Measurements from ENCODE around the gene SCG2. TPM values are rescaled to one million over a fixed set of nuclear protein-coding genes. Genes with fewer than 3 reads are reported as not detected.

The SCG2 gene
- total and polyA plus RNA-seq, 2 experiments from 2014 or later: under 0.01 to 0.60 TPM

GRCh38 chr2:223606946-223607345 is 4.8 kb upstream of the SCG2 start:
- no peaks in the 10 kb centered on the region for H3K9me3 ChIP-seq (ENCODE audit: low read depth)
- TF ChIP-seq EZH2phosphoT487 (IDR thresholded peaks at IDR 0.05; ENCODE audit: insufficient read depth, low read depth) (no peak), EZH2 (IDR thresholded peaks at IDR 0.05; ENCODE audit: insufficient read depth, poor library complexity, severe bottlenecking) (no peak)
- no peaks in the 10 kb centered on the region for H3K27me3 ChIP-seq (replicated peaks; ENCODE audit: insufficient read depth)
- H3K36me3 ChIP-seq (ENCODE audit: low read depth): no peaks in the 10 kb centered on the region
- H3K4me1 ChIP-seq (ENCODE audit: insufficient read depth): peaks cover 6% of the 10 kb centered on the region; the same call in 1 of the 2 replicates
- WGBS, 2 experiments (ENCODE audit: low coverage in 1 of 2, low lambda C conversion rate in 2 of 2, missing lambda C conversion rate in 2 of 2): 8 to 10% methylated on average over 1 of the region's 1 CpG
- H2AFZ ChIP-seq: no peak overlapping the region
- H3K79me2 ChIP-seq (ENCODE audit: insufficient read depth): no peaks in the 10 kb centered on the region
- no peak overlapping the region for H3K9ac ChIP-seq
- H3K4me3 ChIP-seq: no peak overlapping the region
- H4K20me1 ChIP-seq (ENCODE audit: insufficient read depth): no peaks in the 10 kb centered on the region
- no peak overlapping the region for H3K4me2 ChIP-seq (ENCODE audit: unreplicated experiment)
- no peaks in the 10 kb centered on the region for H3K9me2 ChIP-seq (ENCODE audit: insufficient read depth)
- peaks cover 8% of the 10 kb centered on the region; the same call in 1 of the 2 replicates for H3F3A ChIP-seq (ENCODE audit: insufficient read depth)
- no peak overlapping the region for H3K27ac ChIP-seq
- no peak for DNase-seq
- in situ Hi-C loops (cut with MboI): no loop called here

- Histone ChIP-seq H3K36me3 (ENCODE audit: low read depth) (no peaks in the 10 kb centered on the region), H3K79me2 (ENCODE audit: insufficient read depth) (no peaks in the 10 kb centered on the region), H3K9me3 (ENCODE audit: low read depth) (no peaks in the 10 kb centered on the region), H2AFZ (no peak overlapping the region), H3F3A (ENCODE audit: insufficient read depth) (peaks cover 20% of the 10 kb centered on the region; the same call in 1 of the 2 replicates), H3K4me2 (ENCODE audit: unreplicated experiment) (no peak overlapping the region), H3K4me1 (ENCODE audit: insufficient read depth) (peaks cover 19% of the 10 kb centered on the region), H3K27me3 (replicated peaks; ENCODE audit: insufficient read depth) (no peaks in the 10 kb centered on the region), H3K4me3 (no peak overlapping the region), H3K9me2 (ENCODE audit: insufficient read depth) (no peaks in the 10 kb centered on the region), H3K9ac (no peak overlapping the region), H3K27ac (no peak overlapping the region), H4K20me1 (ENCODE audit: insufficient read depth) (no peaks in the 10 kb centered on the region)
- TF ChIP-seq EZH2 (IDR thresholded peaks at IDR 0.05; ENCODE audit: insufficient read depth, poor library complexity, severe bottlenecking) (no peak), EZH2phosphoT487 (IDR thresholded peaks at IDR 0.05; ENCODE audit: insufficient read depth, low read depth) (no peak)
- DNase-seq: no peak
- in situ Hi-C loops (cut with MboI): no loop called here
- WGBS, 2 experiments (ENCODE audit: low coverage in 1 of 2, low lambda C conversion rate in 2 of 2, missing lambda C conversion rate in 2 of 2): 70 to 74% methylated on average over 2 of the region's 2 CpGs
Observed at GRCh38 chr2:223604231-223604630, 2.1 kb upstream of the SCG2 start.

- H3K9me2 ChIP-seq (ENCODE audit: insufficient read depth): no peaks in the 10 kb centered on the region
- no peaks in the 10 kb centered on the region for H3K27me3 ChIP-seq (replicated peaks; ENCODE audit: insufficient read depth)
- H3K4me2 ChIP-seq (ENCODE audit: unreplicated experiment): peak overlapping the region; percentile 76
- no peaks in the 10 kb centered on the region for H3K79me2 ChIP-seq (ENCODE audit: insufficient read depth)
- DNase-seq: no peak
- H3K9ac ChIP-seq: no peak overlapping the region
- peaks cover 28% of the 10 kb centered on the region for H3K4me1 ChIP-seq (ENCODE audit: insufficient read depth)
- H3F3A ChIP-seq (ENCODE audit: insufficient read depth): peaks cover 27% of the 10 kb centered on the region; the same call in 1 of the 2 replicates
- in situ Hi-C loops (cut with MboI): no loop called here
- no peaks in the 10 kb centered on the region for H4K20me1 ChIP-seq (ENCODE audit: insufficient read depth)
- H3K27ac ChIP-seq: no peak overlapping the region
- WGBS, 2 experiments (ENCODE audit: low coverage in 1 of 2, low lambda C conversion rate in 2 of 2, missing lambda C conversion rate in 2 of 2): 84 to 87% methylated on average over 2 of the region's 2 CpGs
- no peaks in the 10 kb centered on the region for H3K9me3 ChIP-seq (ENCODE audit: low read depth)
- no peak overlapping the region for H2AFZ ChIP-seq
- TF ChIP-seq EZH2phosphoT487 (IDR thresholded peaks at IDR 0.05; ENCODE audit: insufficient read depth, low read depth): no peak
- no peak for TF ChIP-seq EZH2 (IDR thresholded peaks at IDR 0.05; ENCODE audit: insufficient read depth, poor library complexity, severe bottlenecking)
- no peaks in the 10 kb centered on the region for H3K36me3 ChIP-seq (ENCODE audit: low read depth)
- H3K4me3 ChIP-seq: no peak overlapping the region
Observed at GRCh38 chr2:223602972-223603371, 811 bp upstream of the SCG2 start.

- Histone ChIP-seq H3K9ac (no peak overlapping the region), H4K20me1 (ENCODE audit: insufficient read depth) (no peaks in the 10 kb centered on the region), H3F3A (ENCODE audit: insufficient read depth) (peaks cover 35% of the 10 kb centered on the region; the same call in 1 of the 2 replicates), H3K9me3 (ENCODE audit: low read depth) (no peaks in the 10 kb centered on the region), H3K9me2 (ENCODE audit: insufficient read depth) (no peaks in the 10 kb centered on the region), H3K4me3 (no peak overlapping the region), H3K36me3 (ENCODE audit: low read depth) (no peaks in the 10 kb centered on the region), H3K4me1 (ENCODE audit: insufficient read depth) (peaks cover 37% of the 10 kb centered on the region), H3K79me2 (ENCODE audit: insufficient read depth) (no peaks in the 10 kb centered on the region), H2AFZ (no peak overlapping the region), H3K4me2 (ENCODE audit: unreplicated experiment) (no peak overlapping the region), H3K27ac (no peak overlapping the region), H3K27me3 (replicated peaks; ENCODE audit: insufficient read depth) (no peaks in the 10 kb centered on the region)
- DNase-seq: no peak
- no peak for TF ChIP-seq EZH2phosphoT487 (IDR thresholded peaks at IDR 0.05; ENCODE audit: insufficient read depth, low read depth)
- no peak for TF ChIP-seq EZH2 (IDR thresholded peaks at IDR 0.05; ENCODE audit: insufficient read depth, poor library complexity, severe bottlenecking)
- in situ Hi-C loops (cut with MboI): no loop called here
Observed at GRCh38 chr2:223601018-223601417, 1.1 kb downstream of the SCG2 start.

Data from GM23248 (cell line).